SU-DHL-6 (cell line): Measurements from ENCODE around the gene ARID5A.
A peak's percentile ranks its signal among the peaks of the same experiment; 100 is the strongest.

Source experiments
- H2AFZ ChIP-seq: fragments of 200-600 bp; sonication (generic); 2 replicates; pipeline ENCODE4 v1.6.1; 2014; ENCODE audit warnings: low read depth, mild to moderate bottlenecking, moderate library complexity, mixed read lengths, antibody characterized with exemption, low read length; ENCODE audit not compliant: severe bottlenecking
- H3F3A ChIP-seq: fragments of 200-600 bp; shearing (Covaris generic); 2 replicates; pipeline ENCODE4 v1.6.0; 2016; ENCODE audit warnings: antibody characterized with exemption, mild to moderate bottlenecking; ENCODE audit not compliant: insufficient read depth
- H3K27ac ChIP-seq: fragments of 200-600 bp; sonication (generic); 2 replicates; pipeline ENCODE4 v1.5.1; 2016; ENCODE audit warnings: low read depth, mild to moderate bottlenecking, low read length, moderate library complexity, mixed read lengths
- H3K27me3 ChIP-seq: fragments of 200-600 bp; sonication (generic), shearing (Covaris generic); 2 replicates; pipeline ENCODE4 v1.6.0; 2014; ENCODE audit warnings: mild to moderate bottlenecking, low read length
- H3K36me3 ChIP-seq: fragments of 200-600 bp; sonication (generic); 2 replicates; pipeline ENCODE4 v1.6.1; 2014; ENCODE audit warnings: mild to moderate bottlenecking, low read length, mixed read lengths
- H3K4me2 ChIP-seq: fragments of 300-600, 200-600 bp; shearing (Covaris generic), sonication (generic); 2 replicates; pipeline ENCODE4 v1.6.0; 2014; ENCODE audit warnings: low read length, low read depth, mild to moderate bottlenecking; ENCODE audit not compliant: poor library complexity, severe bottlenecking
- H3K4me3 ChIP-seq: fragments of 200-600 bp; sonication (generic); 2 replicates; pipeline ENCODE4 v1.5.1; 2014; ENCODE audit warnings: antibody characterized with exemption, low read length, mild to moderate bottlenecking, mixed read lengths; ENCODE audit not compliant: insufficient read depth, poor library complexity, severe bottlenecking
- H3K79me2 ChIP-seq: fragments of 200-600 bp; sonication (generic); 2 replicates; pipeline ENCODE4 v1.6.1; 2014; ENCODE audit warnings: mild to moderate bottlenecking, low read length, moderate library complexity; ENCODE audit not compliant: insufficient read depth
- H3K9ac ChIP-seq: fragments of 200-600 bp; sonication (generic); 2 replicates; pipeline ENCODE4 v1.7.0; 2014; ENCODE audit warnings: mild to moderate bottlenecking, low read length
- H3K9me2 ChIP-seq: fragments of 200-600 bp; sonication (generic); replicated peaks from 2 replicates; pipeline ENCODE4 v1.6.1; 2014; ENCODE audit warnings: low read length; ENCODE audit not compliant: insufficient read depth
- H3K9me3 ChIP-seq: fragments of 200-600 bp; sonication (generic); 2 replicates; pipeline ENCODE4 v1.6.1; 2014; ENCODE audit warnings: low read length, mixed read lengths; ENCODE audit not compliant: insufficient read depth
- H4K20me1 ChIP-seq: fragments of 200-600 bp; sonication (generic); 2 replicates; pipeline ENCODE4 v1.6.1; 2014; ENCODE audit warnings: low read depth, mild to moderate bottlenecking, antibody characterized with exemption, low read length, moderate library complexity, mixed read lengths
- CTCF ChIP-seq: fragments of 200-600 bp; sonication (generic); IDR thresholded peaks from one replicate; pipeline ENCODE4 v1.5.1; 2017; ENCODE audit warnings: antibody characterized with exemption, mild to moderate bottlenecking, low read length, moderate library complexity; ENCODE audit not compliant: insufficient read depth, poor library complexity, severe bottlenecking
- EZH2phosphoT487 ChIP-seq: fragments of 200-600 bp; sonication (generic), shearing (Covaris generic); conservative IDR thresholded peaks from 2 replicates; pipeline ENCODE4 v1.6.1; 2018; ENCODE audit warnings: mild to moderate bottlenecking, antibody characterized with exemption, low read length, moderate library complexity, mixed read lengths

ARID5A gene

GRCh38 chr2:96535331-96535730, 1.2 kb upstream of the ARID5A start:
- no peaks in the 10 kb centered on the region for H3K9me3 ChIP-seq
- H3F3A ChIP-seq: no peaks in the 10 kb centered on the region
- TF ChIP-seq CTCF (no peak), EZH2phosphoT487 (no peak)
- H3K9ac ChIP-seq: no peak overlapping the region
- H3K79me2 ChIP-seq: no peaks in the 10 kb centered on the region
- no peaks in the 10 kb centered on the region for H3K9me2 ChIP-seq
- no peak overlapping the region for H3K4me2 ChIP-seq
- H3K36me3 ChIP-seq: no peaks in the 10 kb centered on the region
- H3K27me3 ChIP-seq: no peaks in the 10 kb centered on the region
- no peak overlapping the region for H2AFZ ChIP-seq
- no peak overlapping the region for H3K27ac ChIP-seq
- H4K20me1 ChIP-seq: peaks cover 6% of the 10 kb centered on the region; the same call in 1 of the 2 replicates
- H3K4me3 ChIP-seq: no peak overlapping the region

- Histone ChIP-seq H4K20me1 (peaks cover 6% of the 10 kb centered on the region; the same call in 1 of the 2 replicates), H3K27ac (peak overlapping the region; percentile 65), H3K79me2 (no peaks in the 10 kb centered on the region), H3K9me3 (no peaks in the 10 kb centered on the region), H3K4me3 (peak overlapping the region; percentile 81), H2AFZ (peak overlapping the region; percentile 76), H3K9ac (peak overlapping the region; percentile 73), H3K36me3 (no peaks in the 10 kb centered on the region), H3F3A (no peaks in the 10 kb centered on the region), H3K9me2 (no peaks in the 10 kb centered on the region), H3K4me2 (peak overlapping the region; percentile 65), H3K27me3 (no peaks in the 10 kb centered on the region)
- TF ChIP-seq CTCF: no peak
- no peak for TF ChIP-seq EZH2phosphoT487
Observed at GRCh38 chr2:96537066-96537733, 648 bp downstream of the ARID5A start.

- no peak overlapping the region for H2AFZ ChIP-seq
- H3K9me3 ChIP-seq: no peaks in the 10 kb centered on the region
- H3K4me2 ChIP-seq: peak overlapping the region; percentile 65
- H3K27ac ChIP-seq: no peak overlapping the region
- H3F3A ChIP-seq: no peaks in the 10 kb centered on the region
- H4K20me1 ChIP-seq: peaks cover 6% of the 10 kb centered on the region; the same call in 1 of the 2 replicates
- no peaks in the 10 kb centered on the region for H3K79me2 ChIP-seq
- no peaks in the 10 kb centered on the region for H3K36me3 ChIP-seq
- peak overlapping the region; percentile 81 for H3K4me3 ChIP-seq
- peak overlapping the region; percentile 73 for H3K9ac ChIP-seq
- no peaks in the 10 kb centered on the region for H3K27me3 ChIP-seq
- no peaks in the 10 kb centered on the region for H3K9me2 ChIP-seq
- no peak for TF ChIP-seq CTCF
- TF ChIP-seq EZH2phosphoT487: no peak
Observed at GRCh38 chr2:96537734-96538486, 1.4 kb downstream of the ARID5A start.
